Measurements from ENCODE around the gene TSPAN9. TPM values are rescaled to one million over a fixed set of nuclear protein-coding genes. Genes with fewer than 3 reads are reported as not detected.

TSPAN9 gene
- total and polyA plus RNA-seq, 4 donors: 17.4 to 62.9 (median 34.2) TPM

DNA sequence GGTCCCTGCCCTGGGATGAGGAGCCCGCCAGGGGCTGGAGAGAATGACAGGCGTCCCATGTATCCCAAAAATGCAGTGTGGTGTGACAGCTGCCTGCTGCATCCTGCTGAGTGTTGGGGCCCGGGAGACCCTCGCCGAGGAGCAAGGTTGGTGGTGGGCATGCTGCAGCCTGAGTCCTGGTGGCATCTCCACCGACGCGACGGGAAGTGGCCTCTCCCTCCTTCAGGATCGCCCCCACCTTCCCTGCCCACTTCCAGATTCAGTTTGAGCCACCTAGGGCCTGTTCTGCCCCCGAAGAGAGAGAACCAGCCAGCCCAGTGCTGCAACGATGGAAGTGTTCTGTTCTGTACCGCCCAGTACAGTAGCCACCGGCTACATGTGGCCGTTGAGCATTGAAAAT, 70.1 kb downstream of the TSPAN9 start (continued):
- TF ChIP-seq, protein P1, sequence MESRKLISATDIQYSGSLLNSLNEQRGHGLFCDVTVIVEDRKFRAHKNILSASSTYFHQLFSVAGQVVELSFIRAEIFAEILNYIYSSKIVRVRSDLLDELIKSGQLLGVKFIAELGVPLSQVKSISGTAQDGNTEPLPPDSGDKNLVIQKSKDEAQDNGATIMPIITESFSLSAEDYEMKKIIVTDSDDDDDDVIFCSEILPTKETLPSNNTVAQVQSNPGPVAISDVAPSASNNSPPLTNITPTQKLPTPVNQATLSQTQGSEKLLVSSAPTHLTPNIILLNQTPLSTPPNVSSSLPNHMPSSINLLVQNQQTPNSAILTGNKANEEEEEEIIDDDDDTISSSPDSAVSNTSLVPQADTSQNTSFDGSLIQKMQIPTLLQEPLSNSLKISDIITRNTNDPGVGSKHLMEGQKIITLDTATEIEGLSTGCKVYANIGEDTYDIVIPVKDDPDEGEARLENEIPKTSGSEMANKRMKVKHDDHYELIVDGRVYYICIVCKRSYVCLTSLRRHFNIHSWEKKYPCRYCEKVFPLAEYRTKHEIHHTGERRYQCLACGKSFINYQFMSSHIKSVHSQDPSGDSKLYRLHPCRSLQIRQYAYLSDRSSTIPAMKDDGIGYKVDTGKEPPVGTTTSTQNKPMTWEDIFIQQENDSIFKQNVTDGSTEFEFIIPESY (IDR thresholded peaks at IDR 0.05): no peak
- TF ChIP-seq NR2F2 (IDR thresholded peaks at IDR 0.05): no peak
- TF ChIP-seq GABPA (IDR thresholded peaks at IDR 0.05 in 1 of 2, conservative IDR thresholded peaks at IDR 0.05 in 1 of 2): no peak
- TF ChIP-seq JUND (IDR thresholded peaks at IDR 0.05): no peak
- no peak for TF ChIP-seq SP1 (IDR thresholded peaks at IDR 0.05)
- TF ChIP-seq HNF4A (conservative IDR thresholded peaks at IDR 0.05): no peak
- TF ChIP-seq EGR1 (IDR thresholded peaks at IDR 0.05; ENCODE audit: low read depth in 2 of 2): no peak
- no peak for TF ChIP-seq RAD21 (IDR thresholded peaks at IDR 0.05)
- no peak for TF ChIP-seq TAF1 (conservative IDR thresholded peaks at IDR 0.05)
- TF ChIP-seq FOXA2 (IDR thresholded peaks at IDR 0.05): no peak

DNA sequence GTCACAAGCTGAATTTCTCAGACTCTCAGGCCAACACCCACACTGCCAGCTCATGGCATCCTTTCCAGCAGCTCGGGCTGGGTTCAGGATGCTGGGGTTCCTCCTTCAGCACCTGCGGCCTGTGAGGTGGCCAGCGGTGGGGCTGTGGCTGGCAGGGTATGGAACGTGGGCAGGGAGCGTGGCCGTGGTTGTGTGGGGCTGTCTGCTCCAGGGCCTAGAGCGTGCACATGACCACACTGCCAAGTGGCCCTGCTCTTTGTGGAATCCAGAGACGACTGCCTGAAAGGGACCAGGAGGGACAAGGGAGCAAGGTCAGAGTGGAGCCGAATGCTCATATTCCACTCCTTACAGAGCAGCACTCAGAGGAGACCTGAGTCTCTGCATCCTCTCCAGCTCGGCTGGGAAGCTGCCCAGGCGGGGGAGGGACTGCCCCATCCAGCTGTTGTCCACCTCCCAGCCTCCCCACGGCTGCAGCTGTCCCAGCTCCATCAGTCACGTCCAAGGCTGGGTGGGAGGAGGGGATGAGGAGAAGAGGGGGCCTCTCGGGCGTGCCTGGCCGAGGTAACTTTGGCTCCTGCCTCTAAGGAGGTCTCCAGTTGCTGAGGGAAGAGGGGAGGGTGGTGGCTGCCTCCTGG, 71.3 kb downstream of the TSPAN9 start:
- peaks cover 0 to 3% (median 2%) of the 10 kb centered on the region in 4 donors for H3K36me3 ChIP-seq (ENCODE audit: control insufficient read depth in 4 of 4, insufficient read depth in 3 of 4, low read depth in 1 of 4, low read length in 3 of 4)
- DNase-seq (ENCODE audit: low spot score): no peak
- no peak overlapping the region for H3K27ac ChIP-seq (ENCODE audit: low read depth in 1 of 2, low read length in 2 of 2)
- H3K9ac ChIP-seq (ENCODE audit: low read depth in 1 of 2, low read length in 2 of 2): no peak overlapping the region
- 86% methylated on average over 16 of the region's 16 CpGs for WGBS
- TF ChIP-seq RXRA (IDR thresholded peaks at IDR 0.05) (no peak), GABPA (IDR thresholded peaks at IDR 0.05 in 1 of 2, conservative IDR thresholded peaks at IDR 0.05 in 1 of 2) (no peak)
- TF ChIP-seq, protein P2, sequence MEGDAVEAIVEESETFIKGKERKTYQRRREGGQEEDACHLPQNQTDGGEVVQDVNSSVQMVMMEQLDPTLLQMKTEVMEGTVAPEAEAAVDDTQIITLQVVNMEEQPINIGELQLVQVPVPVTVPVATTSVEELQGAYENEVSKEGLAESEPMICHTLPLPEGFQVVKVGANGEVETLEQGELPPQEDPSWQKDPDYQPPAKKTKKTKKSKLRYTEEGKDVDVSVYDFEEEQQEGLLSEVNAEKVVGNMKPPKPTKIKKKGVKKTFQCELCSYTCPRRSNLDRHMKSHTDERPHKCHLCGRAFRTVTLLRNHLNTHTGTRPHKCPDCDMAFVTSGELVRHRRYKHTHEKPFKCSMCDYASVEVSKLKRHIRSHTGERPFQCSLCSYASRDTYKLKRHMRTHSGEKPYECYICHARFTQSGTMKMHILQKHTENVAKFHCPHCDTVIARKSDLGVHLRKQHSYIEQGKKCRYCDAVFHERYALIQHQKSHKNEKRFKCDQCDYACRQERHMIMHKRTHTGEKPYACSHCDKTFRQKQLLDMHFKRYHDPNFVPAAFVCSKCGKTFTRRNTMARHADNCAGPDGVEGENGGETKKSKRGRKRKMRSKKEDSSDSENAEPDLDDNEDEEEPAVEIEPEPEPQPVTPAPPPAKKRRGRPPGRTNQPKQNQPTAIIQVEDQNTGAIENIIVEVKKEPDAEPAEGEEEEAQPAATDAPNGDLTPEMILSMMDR (IDR thresholded peaks at IDR 0.05; ENCODE audit: low read depth, low read length, missing input control): no peak
- no peak overlapping the region for H3K4me3 ChIP-seq (ENCODE audit: low read depth in 1 of 3, low read length in 3 of 3)
- no peaks in the 10 kb centered on the region for H3K9me3 ChIP-seq (ENCODE audit: control insufficient read depth in 4 of 4, low read length in 3 of 4)
- H3K27me3 ChIP-seq (ENCODE audit: control insufficient read depth in 4 of 4, insufficient read depth in 4 of 4, low read length in 3 of 4): no peaks in the 10 kb centered on the region
- peaks cover 1 to 19% (median 11%) of the 10 kb centered on the region in 4 donors for H3K4me1 ChIP-seq (ENCODE audit: control insufficient read depth in 4 of 4, insufficient read depth in 4 of 4, low read length in 3 of 4)

DNA sequence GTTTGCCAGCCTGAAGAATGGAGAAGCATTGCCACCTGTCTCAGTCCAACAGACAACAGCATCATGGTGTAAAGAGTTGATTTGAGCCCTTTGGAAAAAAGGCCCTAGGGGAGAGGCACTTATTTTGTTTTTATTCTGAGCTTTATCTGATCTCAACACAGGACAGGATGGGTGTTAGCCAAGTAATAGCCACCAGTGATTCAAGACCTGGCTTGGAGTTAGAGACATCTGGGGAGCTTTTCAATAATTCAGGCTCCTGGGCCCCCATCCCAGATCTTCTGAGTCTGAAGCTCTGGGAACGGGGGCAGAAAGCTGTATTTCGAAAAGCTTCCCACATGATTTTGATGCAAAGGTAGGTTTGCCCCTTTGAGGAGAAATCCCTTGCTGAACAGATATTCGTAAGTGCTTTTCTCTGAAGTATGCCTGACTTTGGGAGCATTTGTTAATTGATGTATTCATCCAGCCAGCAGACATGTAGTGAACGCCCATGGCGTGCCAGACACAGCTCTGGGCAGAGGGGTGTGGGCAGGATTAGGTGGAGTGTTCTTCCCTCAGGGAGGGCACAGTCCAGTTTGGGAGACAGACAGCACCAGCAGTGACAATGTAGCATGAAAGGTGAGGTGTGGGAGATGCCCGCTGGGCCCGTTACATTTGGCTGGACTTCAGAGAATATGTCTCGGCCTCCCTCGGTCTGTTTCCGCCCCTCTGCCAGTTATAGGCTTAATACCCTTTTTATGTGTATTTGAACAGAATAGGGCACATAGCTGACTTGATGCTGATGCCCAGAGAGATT, 72.5 kb downstream of the TSPAN9 start:
- Histone ChIP-seq H3K4me1 (ENCODE audit: control insufficient read depth in 4 of 4, insufficient read depth in 4 of 4, low read length in 3 of 4) (peaks cover 0 to 17% (median 6%) of the 10 kb centered on the region in 4 donors), H3K4me3 (ENCODE audit: low read depth in 1 of 3, low read length in 3 of 3) (no peak overlapping the region), H3K27me3 (ENCODE audit: control insufficient read depth in 4 of 4, insufficient read depth in 4 of 4, low read length in 3 of 4) (no peaks in the 10 kb centered on the region), H3K36me3 (ENCODE audit: control insufficient read depth in 4 of 4, insufficient read depth in 3 of 4, low read depth in 1 of 4, low read length in 3 of 4) (peaks cover 0 to 5% (median 2%) of the 10 kb centered on the region in 4 donors), H3K9ac (ENCODE audit: low read depth in 1 of 2, low read length in 2 of 2) (no peak overlapping the region), H3K9me3 (ENCODE audit: control insufficient read depth in 4 of 4, low read length in 3 of 4) (no peaks in the 10 kb centered on the region), H3K27ac (ENCODE audit: low read depth in 1 of 2, low read length in 2 of 2) (no peak overlapping the region)
- WGBS: 93% methylated on average over 10 of the region's 10 CpGs
- DNase-seq (ENCODE audit: low spot score): no peak
- TF ChIP-seq FOXA1 (IDR thresholded peaks at IDR 0.05) (no peak), TAF1 (conservative IDR thresholded peaks at IDR 0.05) (no peak)

Measured in liver (tissue), 9 donors.